Panc1 (cell line): ENCODE data around the gene ADGRA1.

ENCODE experiments used
- CTCF ChIP-seq: fragments of 450-650 bp; IDR thresholded peaks from 2 replicates; pipeline ENCODE4 v1.5.1; 2017; ENCODE audit warnings: mild to moderate bottlenecking
- POLR2AphosphoS5 ChIP-seq: IDR thresholded peaks from 2 replicates; pipeline ENCODE4 v1.6.1; 2012; ENCODE audit warnings: mild to moderate bottlenecking, low read depth, low read length, moderate library complexity
- REST ChIP-seq, 2 experiments: IDR thresholded peaks; 2 replicates each; pipeline ENCODE4 v1.6.1; 2011 to 2012; ENCODE audit warnings: low read depth in 2 of 2, control low read depth in 1 of 2, low read length in 1 of 2, mild to moderate bottlenecking in 1 of 2, moderate library complexity in 1 of 2; ENCODE audit not compliant: insufficient read depth in 1 of 2
- TCF7L2 ChIP-seq: IDR thresholded peaks from 2 replicates; pipeline ENCODE4 v1.6.1; 2011; ENCODE audit warnings: mild to moderate bottlenecking, low read depth, low read length, inconsistent platforms

GRCh38 chr10:133167693-133168616 is 80.2 kb downstream of the ADGRA1 start:
- TF ChIP-seq CTCF (no peak), POLR2AphosphoS5 (no peak), TCF7L2 (no peak), REST (IDR thresholded peaks at IDR 0.05; ENCODE audit: insufficient read depth in 1 of 2, low read depth in 2 of 2, low read length in 1 of 2) (no peak)
